Activated CD4-positive, alpha-beta T cell treated with anti-CD3 and anti-CD28 coated beads, Interleukin-2, amount 10 ng/mL, durations not matched to agents 7 days and 5 days (primary cell): ENCODE data around the gene GRIK5. TPM values are rescaled to one million over a fixed set of nuclear protein-coding genes. Genes with fewer than 3 reads are reported as not detected.
A peak's percentile ranks its signal among the peaks of the same experiment; 100 is the strongest.

Experiments
- CTCF ChIA-PET: fragments of 350-600 bp; sonication (Branson Sonifier 250); formaldehyde crosslinking; loops from one replicate; lab custom pipeline; 2021; ENCODE audit warnings: antibody characterized with exemption; lab: Charles Lee
- POLR2A ChIA-PET: fragments of 350-600 bp; sonication (Branson Sonifier 250); formaldehyde crosslinking; loops from one replicate; lab custom pipeline; 2021; ENCODE audit warnings: antibody characterized with exemption; lab: Charles Lee
- DNase-seq: peaks from one replicate; pipeline ENCODE4 v3.0.0-alpha.2; 2020
- H3K27ac Mint-ChIP-seq: one replicate; pipeline ENCODE4 v1.8.0; 2021; ENCODE audit warnings: mild to moderate bottlenecking, moderate library complexity, mixed read lengths
- H3K27me3 Mint-ChIP-seq: one replicate; pipeline ENCODE4 v1.8.0; 2021; ENCODE audit warnings: mixed read lengths
- H3K36me3 Mint-ChIP-seq: one replicate; pipeline ENCODE4 v1.8.0; 2021; ENCODE audit warnings: low read depth, mixed read lengths
- H3K4me1 Mint-ChIP-seq: one replicate; pipeline ENCODE4 v1.8.0; 2021; ENCODE audit warnings: mixed read lengths
- H3K4me3 Mint-ChIP-seq: one replicate; pipeline ENCODE4 v1.8.0; 2021; ENCODE audit warnings: mild to moderate bottlenecking, moderate library complexity, mixed read lengths
- H3K9me3 Mint-ChIP-seq: one replicate; pipeline ENCODE4 v1.8.0; 2021; ENCODE audit warnings: mixed read lengths
- total RNA-seq, 2 experiments: library from RNA; stranded (reverse); gene quantifications; one replicate each; pipeline ENCODE4 v1.2.3, GENCODE V29; 2021

The GRIK5 gene
- total RNA-seq, 2 experiments from 2014 or later: 0.65 to 0.79 TPM

DNA sequence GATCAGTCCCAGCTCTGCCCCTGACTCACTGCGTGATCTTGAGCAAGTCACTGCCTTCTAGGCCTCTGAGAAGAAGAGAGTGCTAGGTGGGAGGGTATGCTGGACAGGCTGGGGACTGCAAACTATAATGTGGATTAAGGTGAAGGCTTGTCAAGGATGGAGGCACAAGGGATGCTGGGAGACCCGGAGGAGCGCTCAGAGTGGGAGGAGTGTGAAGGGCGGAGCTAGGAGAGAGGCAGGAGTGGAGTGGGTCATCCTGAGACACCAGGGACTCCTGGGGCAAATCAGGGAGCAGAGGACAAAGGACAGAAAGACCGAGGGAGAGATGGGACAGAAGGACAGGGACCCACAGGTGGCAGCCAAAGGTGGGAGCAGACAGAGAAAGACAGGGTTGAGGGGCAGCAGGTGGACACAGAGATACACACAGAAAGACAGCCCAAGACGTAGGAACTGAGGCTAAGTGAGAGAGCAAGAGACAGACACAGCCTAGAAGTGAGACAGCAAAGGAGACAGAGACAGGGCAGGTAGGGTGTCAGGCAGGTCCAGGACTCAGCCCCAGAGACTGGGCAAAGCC is 2.6 kb downstream of the GRIK5 start:
- Mint-ChIP-seq H3K4me1 (no peaks in the 10 kb centered on the region), H3K36me3 (no peaks in the 10 kb centered on the region), H3K27me3 (peaks cover 7% of the 10 kb centered on the region), H3K4me3 (no peak overlapping the region), H3K9me3 (no peaks in the 10 kb centered on the region), H3K27ac (no peak overlapping the region)
- CTCF ChIA-PET: interaction anchor here (0.9 kb wide), 1 partner anchor 15 kb away, joined by 4 read pairs; no protein-coding TSS in a partner anchor
- POLR2A ChIA-PET: no interaction called here
- no peak for DNase-seq

DNA sequence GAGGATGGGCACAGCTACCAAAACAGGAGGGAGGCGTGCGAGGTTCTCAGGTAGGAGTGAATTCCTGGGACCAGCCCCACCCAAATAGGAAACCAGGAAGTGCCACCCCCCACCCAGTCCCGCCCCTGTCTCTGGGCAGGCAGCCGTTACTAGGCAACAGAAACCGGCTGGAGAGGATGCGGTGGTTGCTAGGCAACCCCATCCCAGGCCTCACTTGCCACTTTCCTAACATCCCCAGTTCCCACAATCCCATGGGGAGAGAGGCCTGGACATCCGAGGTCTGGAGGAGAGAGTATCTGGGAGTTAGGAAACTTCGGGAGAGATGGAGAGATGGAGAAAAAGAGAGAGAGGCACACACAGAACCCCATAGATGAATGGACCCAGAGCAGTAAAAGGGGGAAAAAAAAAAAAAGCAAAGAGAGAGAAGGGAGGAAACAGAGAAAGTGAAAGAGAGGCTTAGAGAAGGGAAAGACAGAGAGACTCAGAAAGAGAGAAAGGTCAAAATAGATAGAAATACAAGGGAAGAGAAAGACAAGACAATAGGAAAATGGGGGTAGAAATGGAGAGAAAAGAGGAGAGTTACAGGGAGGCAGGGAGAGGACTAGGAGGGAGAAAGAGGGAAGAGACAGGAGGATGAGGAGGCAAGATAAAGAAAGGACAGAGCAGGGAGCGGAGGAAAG is 3.8 kb downstream of the GRIK5 start:
- ChIA-PET CTCF (interaction anchor here (0.7 to 0.9 kb wide), 2 partner anchors 14 to 38 kb away, joined by 3 to 4 read pairs; no protein-coding TSS in a partner anchor), POLR2A (no interaction called here)
- no peak overlapping the region for H3K27ac Mint-ChIP-seq
- H3K4me3 Mint-ChIP-seq: no peak overlapping the region
- H3K27me3 Mint-ChIP-seq: peaks cover 7% of the 10 kb centered on the region
- no peaks in the 10 kb centered on the region for H3K4me1 Mint-ChIP-seq
- H3K9me3 Mint-ChIP-seq: no peaks in the 10 kb centered on the region
- no peaks in the 10 kb centered on the region for H3K36me3 Mint-ChIP-seq
- DNase-seq: peak; percentile 33

DNA sequence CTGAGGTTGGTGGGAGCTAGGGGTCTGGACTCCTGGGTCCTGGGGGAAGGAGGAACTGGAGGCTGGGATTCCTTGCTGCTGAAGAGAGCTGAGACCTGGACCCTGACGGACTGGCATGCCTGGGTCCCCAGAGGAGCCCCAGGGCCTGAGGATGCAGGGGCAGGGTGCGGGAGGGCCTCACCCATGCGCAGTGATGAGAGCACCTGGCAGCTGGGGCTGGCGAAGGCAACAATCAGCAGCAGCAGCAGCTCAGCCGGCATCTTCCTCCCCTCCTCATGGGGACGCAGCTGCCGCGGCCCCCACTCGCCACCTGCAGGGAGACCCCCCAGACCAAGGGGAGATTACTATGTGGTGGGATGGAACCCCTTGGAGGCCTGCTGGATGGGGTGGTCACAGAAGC is 4.5 kb downstream of the GRIK5 start:
- no peak overlapping the region for H3K27ac Mint-ChIP-seq
- no peaks in the 10 kb centered on the region for H3K36me3 Mint-ChIP-seq
- DNase-seq: no peak
- no peaks in the 10 kb centered on the region for H3K4me1 Mint-ChIP-seq
- no peaks in the 10 kb centered on the region for H3K9me3 Mint-ChIP-seq
- CTCF ChIA-PET: interaction anchor here (0.7 to 1.1 kb wide), 2 partner anchors 14 to 37 kb away, joined by 3 read pairs; no protein-coding TSS in a partner anchor
- no peak overlapping the region for H3K4me3 Mint-ChIP-seq
- H3K27me3 Mint-ChIP-seq: peaks cover 3% of the 10 kb centered on the region
- POLR2A ChIA-PET: no interaction called here

DNA sequence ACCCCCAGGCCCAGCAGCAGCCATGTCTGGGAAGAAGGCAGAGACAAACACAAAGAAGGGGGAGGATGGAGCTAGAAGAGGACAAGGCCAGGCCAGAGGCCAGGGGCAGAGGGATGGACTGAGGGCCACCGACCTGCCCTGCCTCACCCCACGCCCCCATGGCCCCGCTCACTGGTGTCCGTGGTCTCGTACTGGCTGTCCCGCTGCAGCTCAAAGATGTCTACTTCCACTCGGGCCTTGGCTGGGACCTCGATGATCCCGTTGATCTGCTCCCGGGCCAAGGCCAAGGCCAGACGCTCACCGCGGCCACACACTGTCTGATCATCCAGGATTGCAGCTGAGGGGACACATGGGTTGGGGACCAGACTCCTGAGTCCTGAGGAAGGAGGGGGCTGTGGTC is 5.0 kb downstream of the GRIK5 start:
- no peak overlapping the region for H3K27ac Mint-ChIP-seq
- DNase-seq: no peak
- ChIA-PET CTCF (interaction anchor here (1.1 kb wide), 1 partner anchor 14 kb away, joined by 3 read pairs; no protein-coding TSS in a partner anchor), POLR2A (no interaction called here)
- no peak overlapping the region for H3K4me3 Mint-ChIP-seq
- H3K36me3 Mint-ChIP-seq: no peaks in the 10 kb centered on the region
- H3K27me3 Mint-ChIP-seq: no peaks in the 10 kb centered on the region
- H3K9me3 Mint-ChIP-seq: no peaks in the 10 kb centered on the region
- H3K4me1 Mint-ChIP-seq: no peaks in the 10 kb centered on the region

GRCh38 chr19:42064432-42064831 is 5.6 kb downstream of the GRIK5 start:
- POLR2A ChIA-PET: no interaction called here
- H3K36me3 Mint-ChIP-seq: no peaks in the 10 kb centered on the region
- no peak overlapping the region for H3K27ac Mint-ChIP-seq
- H3K4me3 Mint-ChIP-seq: no peak overlapping the region
- H3K9me3 Mint-ChIP-seq: no peaks in the 10 kb centered on the region
- H3K27me3 Mint-ChIP-seq: no peaks in the 10 kb centered on the region
- H3K4me1 Mint-ChIP-seq: no peaks in the 10 kb centered on the region
- CTCF ChIA-PET: interaction anchor here (0.6 to 1.1 kb wide), 2 partner anchors 13 to 278 kb away, joined by 3 read pairs; no protein-coding TSS in a partner anchor
- no peak for DNase-seq

- POLR2A ChIA-PET: no interaction called here
- Mint-ChIP-seq H3K27me3 (no peaks in the 10 kb centered on the region), H3K36me3 (no peaks in the 10 kb centered on the region), H3K4me3 (no peak overlapping the region), H3K4me1 (no peaks in the 10 kb centered on the region), H3K9me3 (no peaks in the 10 kb centered on the region), H3K27ac (peak overlapping the region; percentile 15)
- CTCF ChIA-PET: no interaction called here
- DNase-seq: no peak
These were observed 7.6 kb downstream of the GRIK5 start for GRCh38 chr19:42062381-42062780.

- no peak for DNase-seq
- Mint-ChIP-seq H3K36me3 (no peaks in the 10 kb centered on the region), H3K27me3 (no peaks in the 10 kb centered on the region), H3K4me1 (no peaks in the 10 kb centered on the region), H3K9me3 (no peaks in the 10 kb centered on the region), H3K4me3 (no peak overlapping the region), H3K27ac (no peak overlapping the region)
- ChIA-PET CTCF (interaction anchor here (1.0 kb wide), 1 partner anchor 14 kb away, joined by 3 read pairs; no protein-coding TSS in a partner anchor), POLR2A (no interaction called here)
These were observed 9.9 kb downstream of the GRIK5 start for GRCh38 chr19:42060117-42060516.

DNA sequence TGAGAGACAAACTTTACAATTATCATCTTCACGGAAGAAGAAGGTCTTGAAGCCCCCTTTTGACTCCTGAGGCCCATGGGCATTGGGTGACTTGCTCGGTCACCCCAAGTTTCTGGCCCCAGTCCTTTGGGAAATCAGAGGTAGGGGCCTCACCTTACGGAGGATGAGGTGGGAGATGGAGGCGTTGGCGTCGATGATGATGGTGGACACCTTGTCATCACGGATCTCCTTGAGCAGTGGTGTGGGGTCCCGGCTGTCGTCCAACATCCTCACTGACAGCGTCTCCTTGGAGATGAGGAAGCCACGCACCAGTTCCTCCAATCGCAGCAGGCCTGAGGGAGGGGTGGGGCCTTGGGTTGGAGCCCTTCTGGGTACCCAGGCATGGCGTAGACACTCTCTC is 10.8 kb downstream of the GRIK5 start:
- Mint-ChIP-seq H3K4me3 (no peak overlapping the region), H3K27ac (no peak overlapping the region), H3K36me3 (no peaks in the 10 kb centered on the region), H3K9me3 (no peaks in the 10 kb centered on the region), H3K4me1 (no peaks in the 10 kb centered on the region), H3K27me3 (no peaks in the 10 kb centered on the region)
- CTCF ChIA-PET: no interaction called here
- DNase-seq: no peak
- POLR2A ChIA-PET: no interaction called here

DNA sequence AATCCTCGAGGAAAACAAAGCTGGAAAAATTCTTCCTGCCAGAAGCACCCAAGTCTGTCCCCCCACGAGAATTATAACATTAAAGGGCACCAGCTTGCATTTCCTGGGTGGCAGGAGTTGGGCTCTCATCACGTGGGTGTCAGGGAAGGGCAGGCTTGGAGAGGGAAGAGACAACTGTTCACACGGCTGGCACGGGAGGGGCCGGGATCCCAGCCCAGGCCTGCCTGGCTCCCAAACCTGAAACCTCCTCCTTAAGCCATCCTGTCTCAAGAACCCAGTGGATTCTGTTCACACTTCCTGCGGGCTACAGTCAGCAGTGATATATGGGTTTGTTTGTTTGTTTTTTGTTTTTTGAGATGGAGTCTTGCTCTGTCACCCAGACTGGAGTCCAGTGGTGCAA is 12.2 kb downstream of the GRIK5 start:
- Mint-ChIP-seq H3K4me3 (no peak overlapping the region), H3K27ac (no peak overlapping the region), H3K4me1 (no peaks in the 10 kb centered on the region), H3K27me3 (no peaks in the 10 kb centered on the region), H3K36me3 (no peaks in the 10 kb centered on the region), H3K9me3 (no peaks in the 10 kb centered on the region)
- no peak for DNase-seq
- CTCF ChIA-PET: interaction anchor here (0.7 to 1.3 kb wide), 2 partner anchors 11 to 252 kb away, joined by 3 read pairs; no protein-coding TSS in a partner anchor
- POLR2A ChIA-PET: no interaction called here

GRCh38 chr19:42054205-42054604 is 15.8 kb downstream of the GRIK5 start:
- Mint-ChIP-seq H3K27ac (no peak overlapping the region), H3K4me1 (peaks cover 13% of the 10 kb centered on the region), H3K27me3 (no peaks in the 10 kb centered on the region), H3K4me3 (no peak overlapping the region), H3K36me3 (no peaks in the 10 kb centered on the region), H3K9me3 (no peaks in the 10 kb centered on the region)
- DNase-seq: no peak
- ChIA-PET CTCF (interaction anchor here (1.8 kb wide), 1 partner anchor 25 kb away, joined by 7 read pairs; no protein-coding TSS in a partner anchor), POLR2A (no interaction called here)

GRCh38 chr19:42053037-42053935 is 16.7 kb downstream of the GRIK5 start:
- CTCF ChIA-PET: interaction anchor here (1.6 to 1.8 kb wide), 2 partner anchors 14 to 24 kb away, joined by 4 to 7 read pairs; no protein-coding TSS in a partner anchor

DNA sequence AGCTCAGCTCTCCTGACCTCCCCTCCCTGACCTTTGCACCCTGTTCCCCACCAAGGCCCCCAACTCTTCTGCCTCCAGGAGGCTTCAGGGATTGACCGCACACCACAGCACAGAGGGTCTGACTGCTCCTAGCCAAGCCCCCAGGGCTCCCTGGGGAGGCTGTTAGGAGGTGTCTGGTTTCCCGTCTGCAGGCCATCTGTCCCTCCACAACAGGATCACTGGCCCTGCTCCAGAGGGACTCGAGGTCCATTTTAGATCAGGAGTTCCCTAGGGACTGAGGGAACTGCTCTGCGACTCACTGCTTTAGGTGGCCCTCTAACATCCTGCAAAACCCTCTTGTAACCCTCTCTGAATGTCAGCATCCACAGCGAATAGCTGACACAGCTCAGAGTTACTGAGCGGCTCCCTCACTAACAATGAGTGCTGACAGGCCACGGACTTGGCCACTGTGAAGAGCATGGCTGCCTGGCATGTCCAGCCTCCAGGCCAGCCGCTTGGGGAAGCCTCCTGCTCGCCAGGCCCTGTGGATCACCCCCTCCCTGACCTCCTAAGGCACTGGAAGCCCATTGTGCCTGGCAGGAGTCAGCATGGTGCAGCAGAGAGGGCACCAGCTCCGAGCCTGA is 17.7 kb downstream of the GRIK5 start:
- Mint-ChIP-seq H3K4me1 (peaks cover 18% of the 10 kb centered on the region), H3K36me3 (no peaks in the 10 kb centered on the region), H3K27ac (no peak overlapping the region), H3K4me3 (no peak overlapping the region), H3K9me3 (no peaks in the 10 kb centered on the region), H3K27me3 (no peaks in the 10 kb centered on the region)
- POLR2A ChIA-PET: no interaction called here
- DNase-seq: no peak
- CTCF ChIA-PET: interaction anchor here (0.6 to 1.6 kb wide), 4 partner anchors 14 to 410 kb away, joined by 3 to 5 read pairs (median 4); no protein-coding TSS in a partner anchor

More at GRCh38 chr19:42053037-42053935, 16.7 kb downstream of the GRIK5 start:
- Mint-ChIP-seq H3K9me3 (no peaks in the 10 kb centered on the region), H3K36me3 (no peaks in the 10 kb centered on the region), H3K4me1 (peaks cover 18% of the 10 kb centered on the region), H3K4me3 (no peak overlapping the region), H3K27me3 (no peaks in the 10 kb centered on the region), H3K27ac (no peak overlapping the region)
- no peak for DNase-seq
- POLR2A ChIA-PET: no interaction called here
